GM06990 (cell line): Measurements from ENCODE around the gene RRBP1.

ENCODE experiments used
- DNase-seq: peaks from one replicate; pipeline ENCODE4 v3.0.0-alpha.2; 2011; ENCODE audit not compliant: insufficient read length; ENCODE audit errors: extremely low read depth
- H3K27me3 ChIP-seq: replicated peaks from 2 replicates; pipeline ENCODE4 v1.6.0; 2011; ENCODE audit warnings: low read length; ENCODE audit not compliant: control insufficient read depth, insufficient read depth
- H3K36me3 ChIP-seq: 2 replicates; pipeline ENCODE4 v1.5.1; 2011; ENCODE audit warnings: low read length; ENCODE audit not compliant: control insufficient read depth, insufficient read depth
- H3K4me3 ChIP-seq: replicated peaks from 2 replicates; pipeline ENCODE4 v1.5.1; 2011; ENCODE audit warnings: low read depth, mild to moderate bottlenecking, control low read depth, low read length
- CTCF ChIP-seq: IDR thresholded peaks from 2 replicates; pipeline ENCODE4 v1.5.1; 2011; ENCODE audit warnings: low read length, control low read depth, mild to moderate bottlenecking, inconsistent platforms; ENCODE audit not compliant: insufficient read depth, poor library complexity, severe bottlenecking

RRBP1 gene

DNA sequence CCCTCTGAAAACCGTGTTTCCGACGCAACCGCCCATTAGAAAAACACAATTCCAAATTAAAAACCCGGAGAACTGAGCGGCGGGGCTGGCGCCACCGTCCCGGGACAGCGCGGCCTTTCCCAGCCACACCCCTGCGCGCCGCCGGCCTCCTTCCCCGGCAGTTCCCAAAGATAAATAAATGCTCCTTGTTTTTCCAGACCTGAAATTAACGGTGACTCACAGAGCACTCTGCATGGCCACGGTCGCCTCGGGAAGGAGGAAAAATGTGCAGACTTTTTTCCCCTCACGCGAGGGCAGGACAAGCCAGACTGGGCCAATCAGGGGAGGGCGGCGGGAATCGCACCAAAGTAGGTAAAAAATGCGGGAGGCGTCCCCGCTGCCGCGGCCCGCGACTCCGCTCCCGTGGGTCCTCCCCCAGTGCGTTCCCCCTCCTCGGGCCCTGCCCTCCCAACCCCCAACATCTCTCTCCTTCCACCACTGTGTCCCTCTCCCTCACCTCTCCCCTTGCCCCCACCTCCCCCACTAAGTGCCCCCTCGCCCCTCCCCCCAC is 113.0 kb downstream of the RRBP1 start:
- Histone ChIP-seq H3K36me3 (no peaks in the 10 kb centered on the region), H3K27me3 (no peaks in the 10 kb centered on the region), H3K4me3 (peak overlapping the region; percentile 94)
- DNase-seq = peak; percentile 10
- TF ChIP-seq CTCF = no peak

- TF ChIP-seq CTCF = no peak
- no peaks in the 10 kb centered on the region for H3K36me3 ChIP-seq
- DNase-seq = no peak
- no peak overlapping the region for H3K4me3 ChIP-seq
- H3K27me3 ChIP-seq = no peaks in the 10 kb centered on the region
Measured at GRCh38 chr20:17568045-17568788, 113.8 kb downstream of the RRBP1 start.

GRCh38 chr20:17566345-17566744 is 115.7 kb downstream of the RRBP1 start:
- H3K27me3 ChIP-seq = no peaks in the 10 kb centered on the region
- DNase-seq = no peak
- no peaks in the 10 kb centered on the region for H3K36me3 ChIP-seq
- no peak overlapping the region for H3K4me3 ChIP-seq
- TF ChIP-seq CTCF = no peak

DNA sequence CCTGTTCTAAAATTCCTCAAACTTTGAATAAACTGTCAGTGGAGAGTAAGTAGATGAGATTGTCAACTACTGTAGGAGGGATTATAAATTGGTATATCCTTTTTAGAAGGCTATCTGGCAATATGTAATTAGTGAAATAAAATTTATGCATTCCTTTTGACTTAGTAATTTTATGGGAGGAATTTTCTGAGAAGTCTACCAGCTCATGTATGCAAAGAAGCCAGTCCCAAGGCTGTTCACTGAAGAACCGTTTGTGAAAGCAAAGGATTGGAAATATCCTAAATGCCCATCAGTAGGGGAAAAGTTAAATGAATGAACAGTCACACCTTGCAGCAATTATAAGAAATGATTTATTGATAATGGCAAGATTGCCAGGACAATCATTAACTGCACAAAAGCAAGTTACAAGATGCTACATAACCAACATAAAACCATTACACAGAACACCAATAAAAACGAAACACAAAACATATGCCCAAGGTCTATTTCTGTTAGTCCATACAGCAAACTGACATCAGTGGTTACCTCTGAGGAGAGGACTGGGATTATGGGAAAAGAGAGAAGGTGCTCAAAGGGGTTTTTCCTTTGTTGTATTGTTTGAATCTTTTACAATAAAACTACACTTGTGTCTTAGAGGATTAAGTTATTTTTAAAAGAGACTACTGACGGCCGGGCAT is 116.7 kb downstream of the RRBP1 start:
- no peak for TF ChIP-seq CTCF
- DNase-seq = no peak
- H3K27me3 ChIP-seq = no peaks in the 10 kb centered on the region
- no peaks in the 10 kb centered on the region for H3K36me3 ChIP-seq
- H3K4me3 ChIP-seq = no peak overlapping the region
